ENCODE measurements around the gene UBL5.

- TF ChIP-seq REST (IDR thresholded peaks at IDR 0.05; ENCODE audit: insufficient replicate concordance, low read depth) (no peak), CTCF (IDR thresholded peaks at IDR 0.05; ENCODE audit: insufficient read depth, low read length) (no peak), POLR2AphosphoS5 (IDR thresholded peaks at IDR 0.05; ENCODE audit: low read depth) (no peak), GABPA (IDR thresholded peaks at IDR 0.05; ENCODE audit: low read depth) (no peak)
Measured at GRCh38 chr19:9838324-9838723, 10.6 kb downstream of the UBL5 start.
